Astrocyte of the spinal cord (primary cell): ENCODE measurements around the gene SFT2D3.
A peak's percentile ranks its signal among the peaks of the same experiment; 100 is the strongest.

Source experiments
- DNase-seq: peaks from one replicate; pipeline ENCODE4 v3.0.0; 2011; ENCODE audit warnings: low read depth, low spot score
- H3K4me3 ChIP-seq: 2 replicates; pipeline ENCODE4 v1.5.1; 2011; ENCODE audit warnings: low read depth, mild to moderate bottlenecking, low read length, moderate library complexity
- in situ Hi-C: cut with HindIII; loops from 2 replicates; pipeline ENCODE4 v1.10.0; 2017; ENCODE audit warnings: low sequenced_read_pairs
- TF ChIP-seq, protein P1 (sequence below): IDR thresholded peaks from 2 replicates; pipeline ENCODE4 v1.5.1; 2012; ENCODE audit warnings: low read depth, mild to moderate bottlenecking, low read length, inconsistent platforms

SFT2D3 gene

DNA sequence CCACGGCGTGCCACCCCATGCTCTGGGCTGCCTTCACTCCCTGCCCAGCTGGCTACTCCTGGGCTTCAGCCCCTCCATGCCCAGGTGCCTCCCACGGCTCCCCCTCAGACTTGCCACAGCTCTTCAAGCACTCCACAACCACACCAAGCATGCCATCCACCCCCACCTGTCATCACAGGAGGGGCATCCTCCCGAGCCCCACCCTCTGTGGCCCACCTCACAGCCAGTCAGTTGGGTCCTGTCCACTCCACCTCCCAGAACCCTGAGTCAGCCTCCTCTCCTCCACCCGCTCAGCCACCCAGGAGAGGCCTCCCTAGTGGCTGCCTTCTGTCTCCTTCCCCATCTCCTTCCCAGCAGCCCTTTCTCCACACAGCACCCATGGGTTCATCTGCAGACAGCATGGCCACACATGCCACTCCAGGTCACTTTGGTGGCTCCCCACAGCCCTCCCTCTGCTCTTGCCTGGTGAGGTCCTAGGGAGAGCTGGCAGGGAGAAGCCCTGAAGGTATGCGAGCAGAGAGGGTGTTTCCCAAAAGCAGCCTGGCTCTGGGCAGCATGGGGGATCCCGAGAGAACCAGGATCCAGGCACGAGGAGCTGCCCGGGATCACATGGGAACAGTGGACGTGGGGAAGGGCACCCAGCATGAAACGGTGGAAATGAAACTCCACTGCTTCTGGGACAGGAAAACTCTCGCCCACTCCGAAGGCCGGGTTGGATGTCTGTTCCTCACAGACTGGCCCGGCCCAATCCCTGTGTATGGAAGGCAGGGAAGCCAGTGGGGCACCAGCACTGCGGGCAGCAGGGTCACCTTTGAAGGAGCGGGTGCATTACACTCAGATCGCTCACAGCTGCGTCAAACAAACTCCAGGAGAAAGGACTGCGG is 28.7 kb upstream of the SFT2D3 start:
- no peak for DNase-seq
- TF ChIP-seq, protein P1, sequence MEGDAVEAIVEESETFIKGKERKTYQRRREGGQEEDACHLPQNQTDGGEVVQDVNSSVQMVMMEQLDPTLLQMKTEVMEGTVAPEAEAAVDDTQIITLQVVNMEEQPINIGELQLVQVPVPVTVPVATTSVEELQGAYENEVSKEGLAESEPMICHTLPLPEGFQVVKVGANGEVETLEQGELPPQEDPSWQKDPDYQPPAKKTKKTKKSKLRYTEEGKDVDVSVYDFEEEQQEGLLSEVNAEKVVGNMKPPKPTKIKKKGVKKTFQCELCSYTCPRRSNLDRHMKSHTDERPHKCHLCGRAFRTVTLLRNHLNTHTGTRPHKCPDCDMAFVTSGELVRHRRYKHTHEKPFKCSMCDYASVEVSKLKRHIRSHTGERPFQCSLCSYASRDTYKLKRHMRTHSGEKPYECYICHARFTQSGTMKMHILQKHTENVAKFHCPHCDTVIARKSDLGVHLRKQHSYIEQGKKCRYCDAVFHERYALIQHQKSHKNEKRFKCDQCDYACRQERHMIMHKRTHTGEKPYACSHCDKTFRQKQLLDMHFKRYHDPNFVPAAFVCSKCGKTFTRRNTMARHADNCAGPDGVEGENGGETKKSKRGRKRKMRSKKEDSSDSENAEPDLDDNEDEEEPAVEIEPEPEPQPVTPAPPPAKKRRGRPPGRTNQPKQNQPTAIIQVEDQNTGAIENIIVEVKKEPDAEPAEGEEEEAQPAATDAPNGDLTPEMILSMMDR: no peak
- H3K4me3 ChIP-seq: no peak overlapping the region
- in situ Hi-C loops: no loop called here

DNA sequence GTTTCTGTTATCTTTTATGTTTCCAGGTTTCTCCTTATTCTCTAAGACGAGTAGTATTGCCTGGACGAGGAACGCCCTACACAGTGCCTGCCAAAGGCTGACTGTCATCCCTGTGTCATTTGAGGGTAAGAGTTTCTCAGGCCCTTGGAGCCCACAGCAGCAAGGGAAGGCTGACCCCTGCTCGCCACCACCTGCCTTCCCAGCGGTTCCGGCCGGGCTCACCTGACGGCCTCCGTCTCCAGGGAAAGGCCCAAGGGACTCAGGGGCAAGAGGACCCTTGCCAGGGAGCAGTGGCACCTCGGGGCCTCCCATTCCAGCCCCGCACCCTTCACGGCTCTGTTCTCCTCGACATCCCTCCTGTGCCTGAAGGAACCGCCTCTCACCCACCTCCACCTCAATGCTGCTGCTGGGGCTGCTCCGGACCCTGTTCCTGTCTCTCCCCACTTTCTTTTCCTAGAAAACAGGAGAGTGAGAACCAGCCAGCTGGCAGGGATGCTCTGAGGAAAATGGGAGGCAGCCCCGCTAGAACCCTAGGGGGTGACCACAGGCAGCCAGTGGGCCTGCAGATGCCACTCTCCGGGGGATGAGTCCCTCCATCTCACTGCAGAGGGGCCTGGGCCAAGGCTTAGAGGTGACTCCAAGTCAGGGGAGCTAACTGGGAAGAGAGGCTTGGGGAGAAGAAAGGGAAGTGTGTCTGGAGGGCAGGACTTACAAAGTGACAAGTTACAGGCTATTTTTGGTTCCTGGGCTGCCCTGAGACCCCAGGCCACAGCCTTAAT is 27.8 kb upstream of the SFT2D3 start:
- no peak for DNase-seq
- TF ChIP-seq, protein P1: no peak
- H3K4me3 ChIP-seq: no peak overlapping the region
- in situ Hi-C loops: no loop called here

DNA sequence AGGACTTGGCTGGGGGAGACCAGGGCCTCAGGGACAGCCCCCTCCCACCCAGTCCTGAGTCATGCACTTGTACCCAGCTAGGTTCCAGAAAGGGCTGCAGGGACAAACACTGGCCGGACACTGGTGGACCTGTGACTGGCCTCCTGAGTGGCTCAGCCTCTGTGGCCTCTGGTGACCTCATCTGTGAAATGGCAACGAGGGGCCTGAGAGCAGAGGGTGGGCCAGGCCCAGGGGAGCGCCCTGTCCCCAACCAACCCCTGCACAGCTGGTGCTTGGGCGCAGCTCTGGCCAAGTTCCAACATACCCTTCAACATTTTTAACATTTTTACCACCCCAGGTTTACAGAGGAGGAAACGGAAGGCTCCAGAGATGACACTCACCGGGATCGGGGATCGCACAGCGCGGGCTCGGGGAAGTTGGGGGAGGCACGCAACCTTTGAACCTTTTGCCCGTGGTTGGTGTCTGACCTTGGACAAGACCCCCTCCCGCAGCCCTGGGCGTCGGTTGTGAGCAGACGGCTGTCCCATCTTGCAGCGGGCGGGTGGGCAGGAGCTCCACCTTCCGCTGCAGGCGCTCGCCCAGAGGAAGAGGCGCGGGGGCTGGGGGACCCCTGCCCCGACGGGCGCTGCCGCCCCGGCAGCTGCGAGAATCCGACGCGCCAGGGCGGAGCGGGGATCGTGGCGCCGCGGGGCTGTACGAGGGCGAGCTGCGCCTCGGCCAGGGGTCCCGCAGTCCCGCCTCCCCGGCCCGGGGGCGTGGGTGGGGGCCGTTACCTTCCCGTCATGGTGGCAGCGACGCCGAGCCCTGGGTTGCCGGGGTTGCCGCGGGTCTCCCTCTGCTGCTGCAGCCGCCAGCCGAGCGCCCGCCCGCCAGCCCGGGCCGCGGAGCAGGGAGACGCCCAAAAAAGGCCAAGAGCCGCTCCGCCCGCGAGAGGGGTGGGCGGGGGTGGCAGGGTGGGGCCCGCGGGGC is 26.8 kb upstream of the SFT2D3 start:
- in situ Hi-C loops: no loop called here
- DNase-seq: no peak
- TF ChIP-seq, protein P1: no peak
- H3K4me3 ChIP-seq: peak overlapping the region; percentile 26

DNA sequence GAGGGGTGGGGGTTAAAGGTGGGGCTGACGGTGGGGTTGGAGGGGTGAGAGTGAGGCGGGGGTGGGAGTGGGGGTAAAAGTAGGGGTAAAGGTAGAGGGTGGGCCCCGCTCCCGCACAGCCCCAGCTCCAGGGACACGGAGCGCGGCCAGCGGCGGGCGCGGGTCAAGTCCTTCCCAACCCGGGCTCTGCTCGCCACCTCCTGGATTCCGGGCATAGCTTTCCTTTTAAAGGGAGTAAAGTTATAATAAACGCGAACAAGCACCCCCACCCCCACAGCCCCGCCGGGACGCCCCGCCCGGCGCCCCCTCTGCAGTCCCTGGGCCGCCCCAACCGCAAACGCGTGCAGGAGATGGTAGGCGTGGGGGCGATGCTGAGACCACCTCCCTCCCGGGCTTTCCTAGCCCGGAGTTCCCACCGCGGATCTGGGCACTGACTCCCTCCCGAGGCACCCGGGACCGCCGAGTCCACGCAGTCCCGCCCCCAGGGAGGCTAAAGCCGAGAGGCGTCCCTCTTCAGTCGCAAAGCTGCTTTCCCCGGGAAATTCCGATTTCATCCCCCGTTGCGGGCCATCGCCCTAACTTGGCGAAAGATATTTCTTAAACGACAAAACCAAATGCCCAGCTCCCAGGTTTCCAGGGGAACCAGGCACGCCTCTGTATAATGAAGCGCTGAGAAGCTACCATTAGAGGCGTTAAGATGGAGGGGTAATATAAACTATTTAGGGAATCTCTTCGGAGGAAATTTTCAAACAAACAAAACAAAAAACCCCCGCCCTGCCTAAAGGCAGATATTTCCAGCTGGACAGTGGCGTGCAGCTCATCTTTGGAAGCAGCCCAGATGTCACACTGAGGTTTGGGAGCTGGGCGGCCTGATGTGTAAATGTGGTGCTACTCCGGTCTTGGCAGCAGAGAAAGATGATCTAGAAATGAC is 25.7 kb upstream of the SFT2D3 start, which contains the start of gene LIMS2:
Gene LIMS2 (minus strand): TSS at position 200 of the 931 bp plus-strand sequence. CDS start 506 bp downstream, outside the sequence.
- DNase-seq: no peak
- H3K4me3 ChIP-seq: peak within 1 kb of the TSS; percentile 46
- in situ Hi-C loops: no loop called here
- TF ChIP-seq, protein P1: no peak

DNA sequence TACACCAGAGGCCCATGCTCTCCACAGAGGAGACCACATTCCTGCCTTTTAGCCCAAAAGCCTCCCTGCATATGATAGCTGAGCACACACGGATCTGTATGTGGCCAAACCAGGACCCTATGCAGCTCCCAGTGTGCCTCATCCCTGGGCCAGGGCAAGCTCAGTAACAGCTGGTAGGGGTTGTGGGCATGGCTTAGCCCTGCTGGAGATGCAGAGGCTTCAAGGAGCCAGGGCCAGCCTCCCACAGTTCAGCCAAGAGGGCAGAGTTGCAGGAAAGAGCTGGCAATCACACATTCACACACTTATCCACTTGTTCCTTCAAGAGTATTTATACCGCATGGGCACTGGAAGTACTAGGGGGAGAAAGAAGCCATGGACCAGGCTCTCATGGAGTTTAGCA is 24.4 kb upstream of the SFT2D3 start:
- DNase-seq: no peak
- in situ Hi-C loops: no loop called here
- no peak overlapping the region for H3K4me3 ChIP-seq
- TF ChIP-seq, protein P1: no peak
